Gastroesophageal sphincter (tissue), 2 donors: ENCODE data around the gene RTN1.

Experiments used
- EP300 ChIP-seq: sonication (generic); formaldehyde crosslinking; IDR thresholded peaks from one replicate; pipeline ENCODE4 v1.6.1; 2017; ENCODE audit warnings: antibody characterized with exemption, mild to moderate bottlenecking
- POLR2AphosphoS5 ChIP-seq: sonication (generic); formaldehyde crosslinking; IDR thresholded peaks from one replicate; pipeline ENCODE4 v1.6.1; 2017; ENCODE audit warnings: antibody characterized with exemption

- TF ChIP-seq POLR2AphosphoS5 (no peak), EP300 (no peak)
Measured at GRCh38 chr14:59871166-59871495, 555 bp upstream of the RTN1 start.
